Measurements from ENCODE around the gene CAPN8. TPM values are rescaled to one million over a fixed set of nuclear protein-coding genes. Genes with fewer than 3 reads are reported as not detected.

Gene CAPN8
- total RNA-seq, 1 donor from 2014 or later, result 0.49 TPM

DNA sequence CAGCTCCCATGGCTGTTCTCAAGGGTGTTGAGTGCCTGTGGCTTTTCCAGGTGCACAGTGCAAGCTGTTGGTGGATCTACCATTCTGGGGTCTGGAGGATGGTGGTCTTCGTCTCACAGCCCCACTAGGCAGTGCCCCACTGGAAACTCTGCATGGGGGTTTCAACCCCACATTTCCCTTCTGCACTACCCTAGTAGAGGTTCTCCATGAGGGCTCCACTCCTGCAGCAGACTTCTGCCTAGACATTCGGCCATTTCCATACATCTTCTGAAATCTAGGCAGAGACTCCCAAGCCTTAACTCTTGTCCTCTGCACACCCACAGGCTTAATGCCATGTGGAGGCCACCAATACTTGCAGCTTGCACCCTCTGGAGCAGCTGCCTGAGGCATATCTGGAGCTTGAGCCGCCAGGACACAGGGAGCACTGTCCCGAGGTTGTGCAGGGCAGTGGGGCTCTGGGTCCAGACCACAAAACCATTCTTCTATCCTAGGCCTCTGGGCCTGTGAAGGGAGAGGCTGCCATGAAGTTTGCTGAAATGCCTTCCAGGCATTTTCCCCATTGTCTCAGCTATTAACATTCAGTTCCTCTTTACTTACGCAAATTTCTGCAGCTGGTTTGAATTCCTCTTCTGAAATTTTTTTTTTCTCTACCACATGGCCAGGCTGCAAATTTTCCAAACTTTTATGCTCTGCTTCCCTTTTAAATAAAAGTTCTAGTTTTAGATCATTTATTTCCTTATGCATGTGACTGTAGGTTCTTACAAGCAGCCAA lies 8.8 kb upstream of the CAPN8 start:
- intact Hi-C loops (cut with DNase I), result no loop called here
- no peak overlapping the region for H3K27ac ChIP-seq
- no peak for DNase-seq (ENCODE audit: extremely low spot score in 2 of 2)
- TF ChIP-seq POLR2A (IDR thresholded peaks at IDR 0.05), result no peak
- TF ChIP-seq, protein P1, sequence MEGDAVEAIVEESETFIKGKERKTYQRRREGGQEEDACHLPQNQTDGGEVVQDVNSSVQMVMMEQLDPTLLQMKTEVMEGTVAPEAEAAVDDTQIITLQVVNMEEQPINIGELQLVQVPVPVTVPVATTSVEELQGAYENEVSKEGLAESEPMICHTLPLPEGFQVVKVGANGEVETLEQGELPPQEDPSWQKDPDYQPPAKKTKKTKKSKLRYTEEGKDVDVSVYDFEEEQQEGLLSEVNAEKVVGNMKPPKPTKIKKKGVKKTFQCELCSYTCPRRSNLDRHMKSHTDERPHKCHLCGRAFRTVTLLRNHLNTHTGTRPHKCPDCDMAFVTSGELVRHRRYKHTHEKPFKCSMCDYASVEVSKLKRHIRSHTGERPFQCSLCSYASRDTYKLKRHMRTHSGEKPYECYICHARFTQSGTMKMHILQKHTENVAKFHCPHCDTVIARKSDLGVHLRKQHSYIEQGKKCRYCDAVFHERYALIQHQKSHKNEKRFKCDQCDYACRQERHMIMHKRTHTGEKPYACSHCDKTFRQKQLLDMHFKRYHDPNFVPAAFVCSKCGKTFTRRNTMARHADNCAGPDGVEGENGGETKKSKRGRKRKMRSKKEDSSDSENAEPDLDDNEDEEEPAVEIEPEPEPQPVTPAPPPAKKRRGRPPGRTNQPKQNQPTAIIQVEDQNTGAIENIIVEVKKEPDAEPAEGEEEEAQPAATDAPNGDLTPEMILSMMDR (IDR thresholded peaks at IDR 0.05), result no peak
- TF ChIP-seq POLR2AphosphoS5 (IDR thresholded peaks at IDR 0.05; ENCODE audit: insufficient read depth in 1 of 2, low read depth in 1 of 2), result no peak
- H3K4me3 ChIP-seq, result no peak overlapping the region
- H3K27me3 ChIP-seq, result no peaks in the 10 kb centered on the region
- H3K4me1 ChIP-seq, result no peaks in the 10 kb centered on the region
- H3K36me3 ChIP-seq, result no peaks in the 10 kb centered on the region
- no peaks in the 10 kb centered on the region for H3K9me3 ChIP-seq

DNA sequence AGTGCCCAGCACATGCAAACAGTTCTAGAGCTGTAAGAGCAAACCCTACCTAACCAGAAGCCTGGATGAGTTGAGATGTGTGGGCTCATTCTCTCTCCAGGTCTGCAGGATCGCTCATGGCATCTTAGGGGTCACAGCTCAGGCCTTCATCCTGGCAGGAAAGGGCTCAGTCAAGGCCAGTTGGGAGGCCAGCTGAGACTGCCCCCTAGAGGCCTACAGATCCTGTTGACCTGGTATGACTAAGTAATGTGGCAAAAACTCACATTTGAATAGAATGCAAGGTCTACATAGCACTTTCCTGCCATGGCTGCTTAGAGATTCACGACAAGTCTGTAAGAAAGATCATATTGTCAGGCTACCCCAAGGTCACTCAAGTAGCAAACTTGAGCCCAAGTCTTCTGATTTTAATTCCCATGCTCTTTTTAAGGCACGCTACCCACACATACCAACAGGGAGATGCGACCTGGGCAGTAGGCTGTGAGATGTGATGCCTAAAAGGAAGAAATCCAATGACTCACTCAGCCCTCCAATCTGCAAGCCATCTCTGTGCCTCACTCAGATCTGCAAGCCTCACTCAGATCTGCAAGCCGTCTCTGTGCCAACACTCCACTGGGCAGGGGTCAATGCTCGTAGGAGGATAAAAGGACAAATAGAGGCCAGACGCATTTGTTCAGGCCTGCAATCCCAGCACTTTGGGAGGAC lies 5.1 kb upstream of the CAPN8 start:
- no peak for DNase-seq (ENCODE audit: extremely low spot score in 2 of 2)
- no peaks in the 10 kb centered on the region for H3K36me3 ChIP-seq
- H3K27ac ChIP-seq, result no peak overlapping the region
- H3K4me1 ChIP-seq, result no peaks in the 10 kb centered on the region
- TF ChIP-seq, protein P1 (IDR thresholded peaks at IDR 0.05), result peak in 1 of 3 experiments; percentile 10
- TF ChIP-seq POLR2AphosphoS5 (IDR thresholded peaks at IDR 0.05; ENCODE audit: insufficient read depth in 1 of 2, low read depth in 1 of 2), result no peak
- intact Hi-C loops (cut with DNase I), result no loop called here
- no peaks in the 10 kb centered on the region for H3K27me3 ChIP-seq
- no peak overlapping the region for H3K4me3 ChIP-seq
- no peaks in the 10 kb centered on the region for H3K9me3 ChIP-seq

DNA sequence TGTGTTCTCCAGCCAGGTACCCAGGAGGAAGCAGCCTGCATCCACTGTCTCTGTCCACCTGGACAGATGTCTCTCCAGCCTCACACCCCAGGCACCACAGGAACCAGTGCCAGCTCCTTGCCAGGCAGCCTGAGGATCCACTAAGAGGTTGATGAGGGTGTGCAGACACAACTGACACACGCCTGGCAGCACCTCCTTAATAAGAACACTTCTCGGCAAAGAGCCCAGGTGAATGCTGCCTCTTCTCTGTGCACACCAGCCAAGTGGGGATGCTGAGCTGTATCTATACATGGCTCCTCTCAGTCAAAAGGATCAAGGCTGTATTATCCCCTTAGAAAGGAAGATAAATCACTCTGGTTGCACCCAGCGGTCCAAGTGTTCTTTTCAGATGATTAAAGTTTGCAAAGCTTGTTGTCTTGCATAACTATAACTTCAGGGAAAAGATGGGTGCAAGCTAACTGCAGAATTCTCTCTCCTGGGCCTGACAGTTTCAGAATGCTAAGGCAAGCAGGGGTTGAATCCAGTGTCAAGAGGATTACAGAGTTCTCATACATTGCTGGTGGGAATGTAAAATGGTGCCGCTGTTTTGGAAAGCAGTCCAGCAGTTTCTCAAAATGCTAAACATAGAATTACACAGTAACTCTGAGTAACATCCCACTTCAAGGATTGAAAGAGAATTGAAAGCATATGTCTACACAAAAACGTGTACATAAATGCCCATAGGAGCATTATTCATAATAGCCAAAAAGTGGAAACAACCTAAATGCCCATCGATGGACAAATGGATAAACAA lies 3.7 kb upstream of the CAPN8 start:
- Histone ChIP-seq H3K27ac (no peak overlapping the region), H3K36me3 (no peaks in the 10 kb centered on the region), H3K27me3 (no peaks in the 10 kb centered on the region), H3K4me3 (no peak overlapping the region), H3K4me1 (no peaks in the 10 kb centered on the region), H3K9me3 (no peaks in the 10 kb centered on the region)
- no peak for TF ChIP-seq POLR2A (IDR thresholded peaks at IDR 0.05)
- TF ChIP-seq, protein P1 (IDR thresholded peaks at IDR 0.05), result no peak
- TF ChIP-seq POLR2AphosphoS5 (IDR thresholded peaks at IDR 0.05; ENCODE audit: insufficient read depth in 1 of 2, low read depth in 1 of 2), result no peak
- no peak for DNase-seq (ENCODE audit: extremely low spot score in 2 of 2)
- intact Hi-C loops (cut with DNase I), result no loop called here

DNA sequence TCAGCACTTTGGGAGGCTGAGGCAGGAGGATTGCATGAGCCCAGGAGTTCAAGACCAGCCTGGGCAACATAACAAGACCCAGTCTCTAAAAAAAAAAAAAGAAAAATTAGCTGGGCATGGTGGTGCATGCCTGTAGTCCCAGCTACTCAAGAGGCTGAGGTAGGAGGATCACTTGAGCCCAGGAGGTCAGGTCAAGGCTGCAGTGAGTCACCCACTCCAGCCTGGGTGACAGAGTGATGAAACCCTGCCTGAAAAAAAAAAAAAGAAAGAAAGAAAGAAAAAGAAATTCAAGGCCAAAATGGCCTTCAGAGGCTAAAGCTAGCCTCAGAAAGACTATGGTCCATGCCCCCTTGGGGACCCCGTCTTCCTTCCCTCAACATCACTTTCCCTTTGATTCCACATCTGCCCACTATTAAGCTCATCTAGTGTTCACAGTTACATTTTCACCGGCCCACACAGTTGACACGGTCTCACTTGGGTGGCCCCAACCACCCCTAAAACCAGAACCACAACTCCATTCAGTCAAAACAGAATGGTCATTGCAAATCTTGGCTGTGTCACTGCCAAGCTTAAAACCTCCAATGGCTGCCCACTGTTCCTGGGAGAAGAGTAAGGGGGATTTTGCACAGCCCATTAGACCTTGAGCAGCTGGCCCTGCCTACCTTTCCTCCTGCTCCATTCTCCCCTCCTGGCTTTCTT lies 2.1 kb upstream of the CAPN8 start:
- no peak overlapping the region for H3K27ac ChIP-seq
- H3K27me3 ChIP-seq, result no peaks in the 10 kb centered on the region
- H3K4me3 ChIP-seq, result no peak overlapping the region
- TF ChIP-seq POLR2A (IDR thresholded peaks at IDR 0.05) (no peak), POLR2AphosphoS5 (IDR thresholded peaks at IDR 0.05; ENCODE audit: insufficient read depth in 1 of 2, low read depth in 1 of 2) (no peak)
- TF ChIP-seq, protein P1 (IDR thresholded peaks at IDR 0.05), result no peak
- DNase-seq (ENCODE audit: extremely low spot score in 2 of 2), result no peak
- intact Hi-C loops (cut with DNase I), result no loop called here
- no peaks in the 10 kb centered on the region for H3K36me3 ChIP-seq
- H3K4me1 ChIP-seq, result no peaks in the 10 kb centered on the region
- H3K9me3 ChIP-seq, result no peaks in the 10 kb centered on the region
